HepG2 (cell line): ENCODE data around the gene CLDND2. TPM values are rescaled to one million over a fixed set of nuclear protein-coding genes. Genes with fewer than 3 reads are reported as not detected.
A peak's percentile ranks its signal among the peaks of the same experiment; 100 is the strongest.

ENCODE experiments used
- MEIS2 ChIP-seq: sonication (generic); formaldehyde crosslinking; IDR thresholded peaks from 2 replicates; pipeline ENCODE4 v1.9.0; 2021; ENCODE audit warnings: mild to moderate bottlenecking, missing genetic modification reagents
- ZBTB40 ChIP-seq, 2 experiments: fragments of 450-650 bp in 1 of 2; sonication (generic) in 1 of 2; formaldehyde crosslinking in 1 of 2; IDR thresholded peaks; 2 replicates each; pipeline versions ENCODE4 v1.6.1 to v1.8.0; 2016 to 2022; ENCODE audit warnings: antibody characterized with exemption in 1 of 2, mild to moderate bottlenecking in 1 of 2, missing genetic modification reagents in 1 of 2
- ZNF232 ChIP-seq: sonication (generic); formaldehyde crosslinking; IDR thresholded peaks from 2 replicates; pipeline ENCODE4 v1.4.0; 2020; ENCODE audit warnings: missing genetic modification reagents, borderline replicate concordance
- ZNF441 ChIP-seq: sonication (generic); formaldehyde crosslinking; IDR thresholded peaks from 2 replicates; pipeline ENCODE4 v1.7.0; 2021; ENCODE audit warnings: missing genetic modification reagents, borderline replicate concordance
- polyA plus RNA-seq, 8 experiments: library from polyadenylated mRNA; depleted of rRNA in 3 of 8; stranded (reverse) in 7 of 8; unstranded in 1 of 8; fragments of >200 nt; fragmentation: Illumina TruSeq in 4 of 8; extraction: Trizol in 4 of 8; gene quantifications; 2 replicates each; pipeline versions ENCODE4 v1.2.1 to v1.2.3, GENCODE V29; 2011 to 2016; ENCODE audit warnings: low read depth in 4 of 8, missing spikeins in 1 of 8, mixed read lengths in 1 of 8; ENCODE audit not compliant: insufficient read depth in 1 of 8
- total RNA-seq, 5 experiments: library from RNA; depleted of rRNA; stranded (reverse); fragments of >200 nt; fragmentation: Illumina TruSeq; extraction: Trizol; gene quantifications; 2 replicates each; pipeline ENCODE4 v1.2.3, GENCODE V29; 2016; ENCODE audit warnings: low read depth in 1 of 5
- TF ChIP-seq, protein P1 (sequence below): fragments of 450-650 bp; IDR thresholded peaks from 2 replicates; pipeline ENCODE4 v1.6.1; 2017
- TF ChIP-seq, protein P2 (sequence below): IDR thresholded peaks from 2 replicates; pipeline ENCODE4 v1.6.1; 2016; ENCODE audit warnings: control low read depth

CLDND2 gene
- total and polyA plus RNA-seq, 2 of the 13 experiments (the other 11 are each of a cell fraction or from before 2014, with no cell fraction given): 0.84 to 1.8 TPM

GRCh38 chr19:51394050-51394836 lies 25.4 kb upstream of the CLDND2 start (continued):
- TF ChIP-seq ZBTB40 (IDR thresholded peaks at IDR 0.05) (no peak), ZBTB40 (CRISPR knock-in tag; IDR thresholded peaks at IDR 0.05) (peak; percentile 58; the same call in 1 of the 2 replicates), ZNF232 (CRISPR knock-in tag) (peak; percentile 16; the same call in 1 of the 2 replicates), MEIS2 (no peak; the same call in 1 of the 2 replicates), ZNF441 (CRISPR knock-in tag) (no peak)
- TF ChIP-seq, protein P1, sequence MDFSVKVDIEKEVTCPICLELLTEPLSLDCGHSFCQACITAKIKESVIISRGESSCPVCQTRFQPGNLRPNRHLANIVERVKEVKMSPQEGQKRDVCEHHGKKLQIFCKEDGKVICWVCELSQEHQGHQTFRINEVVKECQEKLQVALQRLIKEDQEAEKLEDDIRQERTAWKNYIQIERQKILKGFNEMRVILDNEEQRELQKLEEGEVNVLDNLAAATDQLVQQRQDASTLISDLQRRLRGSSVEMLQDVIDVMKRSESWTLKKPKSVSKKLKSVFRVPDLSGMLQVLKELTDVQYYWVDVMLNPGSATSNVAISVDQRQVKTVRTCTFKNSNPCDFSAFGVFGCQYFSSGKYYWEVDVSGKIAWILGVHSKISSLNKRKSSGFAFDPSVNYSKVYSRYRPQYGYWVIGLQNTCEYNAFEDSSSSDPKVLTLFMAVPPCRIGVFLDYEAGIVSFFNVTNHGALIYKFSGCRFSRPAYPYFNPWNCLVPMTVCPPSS: no peak
- TF ChIP-seq, protein P2, sequence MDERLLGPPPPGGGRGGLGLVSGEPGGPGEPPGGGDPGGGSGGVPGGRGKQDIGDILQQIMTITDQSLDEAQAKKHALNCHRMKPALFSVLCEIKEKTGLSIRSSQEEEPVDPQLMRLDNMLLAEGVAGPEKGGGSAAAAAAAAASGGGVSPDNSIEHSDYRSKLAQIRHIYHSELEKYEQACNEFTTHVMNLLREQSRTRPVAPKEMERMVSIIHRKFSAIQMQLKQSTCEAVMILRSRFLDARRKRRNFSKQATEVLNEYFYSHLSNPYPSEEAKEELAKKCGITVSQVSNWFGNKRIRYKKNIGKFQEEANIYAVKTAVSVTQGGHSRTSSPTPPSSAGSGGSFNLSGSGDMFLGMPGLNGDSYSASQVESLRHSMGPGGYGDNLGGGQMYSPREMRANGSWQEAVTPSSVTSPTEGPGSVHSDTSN (CRISPR knock-in tag): peak; percentile 91
